LNCaP clone FGC (cell line): ENCODE data around the gene PARVB.

Experiments used
- DNase-seq: peaks from one replicate; pipeline ENCODE4 v3.0.0-alpha.2; 2011; ENCODE audit warnings: low read depth
- H3K4me3 ChIP-seq: 2 replicates; pipeline ENCODE4 v1.5.1; 2011; ENCODE audit warnings: mild to moderate bottlenecking, low read depth, low read length, control low read depth
- CTCF ChIP-seq: IDR thresholded peaks from 2 replicates; pipeline ENCODE4 v1.5.1; 2012; ENCODE audit warnings: mild to moderate bottlenecking; ENCODE audit not compliant: control insufficient read depth, insufficient read depth; ENCODE audit errors: extremely low read depth

PARVB gene

GRCh38 chr22:44188986-44189630, 165.0 kb downstream of the PARVB start:
- no peak for DNase-seq
- no peak overlapping the region for H3K4me3 ChIP-seq
- TF ChIP-seq CTCF: no peak

- H3K4me3 ChIP-seq: no peak overlapping the region
- no peak for DNase-seq
- no peak for TF ChIP-seq CTCF
Observed at GRCh38 chr22:44190381-44190976, 166.4 kb downstream of the PARVB start.

- no peak overlapping the region for H3K4me3 ChIP-seq
- DNase-seq: no peak
- TF ChIP-seq CTCF: no peak
Observed at GRCh38 chr22:44191036-44191454, 166.9 kb downstream of the PARVB start.

- peak; percentile 1 for DNase-seq
- no peak for TF ChIP-seq CTCF
- no peak overlapping the region for H3K4me3 ChIP-seq
Observed at GRCh38 chr22:44192098-44192815, 168.2 kb downstream of the PARVB start.

- no peak for DNase-seq
- TF ChIP-seq CTCF: no peak
- no peak overlapping the region for H3K4me3 ChIP-seq
Observed at GRCh38 chr22:44192816-44193534, 168.9 kb downstream of the PARVB start.

- no peak for TF ChIP-seq CTCF
- DNase-seq: no peak
- H3K4me3 ChIP-seq: no peak overlapping the region
Observed at GRCh38 chr22:44193535-44193891, 169.4 kb downstream of the PARVB start.
